Nephron (organoid): Measurements from ENCODE around the gene BTBD1.

Experiments
- H3K27ac Mint-ChIP-seq, 3 experiments: 2 replicates each; pipeline ENCODE4 v1.8.0; 2020; ENCODE audit warnings: mixed read lengths in 3 of 3, mild to moderate bottlenecking in 2 of 3, moderate library complexity in 1 of 3
- H3K27me3 Mint-ChIP-seq: 2 replicates; pipeline ENCODE4 v1.8.0; 2021; ENCODE audit warnings: low read depth, mild to moderate bottlenecking, moderate library complexity, mixed read lengths
- H3K36me3 Mint-ChIP-seq: 2 replicates; pipeline ENCODE4 v1.8.0; 2020; ENCODE audit warnings: low read depth, mixed read lengths
- H3K4me1 Mint-ChIP-seq: 2 replicates; pipeline ENCODE4 v1.8.0; 2020; ENCODE audit warnings: mixed read lengths
- H3K4me3 Mint-ChIP-seq, 3 experiments: 2 replicates each; pipeline ENCODE4 v1.8.0; 2020; ENCODE audit warnings: mild to moderate bottlenecking in 3 of 3, mixed read lengths in 3 of 3, moderate library complexity in 2 of 3
- H3K9me3 Mint-ChIP-seq: 2 replicates; pipeline ENCODE4 v1.8.0; 2020; ENCODE audit warnings: mixed read lengths
- CTCF ChIP-seq, 3 experiments: fragments of 200-600 bp; sonication (generic); IDR thresholded peaks; one replicate each; pipeline ENCODE4 v1.5.0; 2021; ENCODE audit warnings: antibody characterized with exemption in 3 of 3; ENCODE audit not compliant: unreplicated experiment in 3 of 3

The BTBD1 gene

DNA sequence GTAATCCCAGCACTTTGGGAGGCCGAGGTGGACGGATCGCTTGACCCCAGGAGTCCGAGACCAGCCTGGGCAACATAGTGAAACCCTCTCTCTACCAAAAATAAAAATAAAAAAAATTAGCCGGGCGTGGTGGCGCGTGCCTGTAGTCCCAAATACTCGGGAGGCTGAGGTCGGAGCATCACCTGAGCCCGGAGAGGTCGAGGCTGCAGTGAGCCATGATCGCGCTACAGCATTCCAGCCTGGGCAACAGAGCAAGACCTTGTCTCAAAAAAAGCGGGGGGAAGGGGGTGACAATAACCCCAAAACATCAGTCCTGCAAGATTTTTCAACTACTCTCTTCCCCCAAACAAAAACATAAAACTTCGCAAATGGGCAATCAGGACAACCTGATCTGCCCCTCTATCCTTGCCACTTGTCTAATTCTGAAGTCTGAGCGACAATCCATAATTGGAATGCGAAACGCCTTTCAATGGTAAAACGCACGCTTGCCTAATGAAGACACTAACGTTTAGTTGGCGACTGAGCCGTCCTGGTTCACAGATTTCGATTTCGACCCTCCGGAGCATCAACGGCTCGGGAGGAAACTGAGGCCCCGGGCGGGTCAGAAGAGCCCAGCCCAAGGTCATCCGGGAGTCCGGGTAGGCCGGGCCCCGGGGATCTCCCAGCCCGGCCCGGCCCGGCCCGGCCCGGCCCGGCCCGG is 868 bp downstream of the BTBD1 start:
- peaks cover 5% of the 10 kb centered on the region for H3K36me3 Mint-ChIP-seq
- peak overlapping the region; percentile 44 to 83 (median 62) for H3K27ac Mint-ChIP-seq
- peak overlapping the region in 2 of 3 experiments; percentile 83 to 88 for H3K4me3 Mint-ChIP-seq
- H3K9me3 Mint-ChIP-seq: no peaks in the 10 kb centered on the region
- no peak for TF ChIP-seq CTCF (IDR thresholded peaks at IDR 0.05; ENCODE audit: unreplicated experiment in 3 of 3)
- peaks cover 8% of the 10 kb centered on the region for H3K4me1 Mint-ChIP-seq
- H3K27me3 Mint-ChIP-seq: no peaks in the 10 kb centered on the region

GRCh38 chr15:83065431-83065830 is 1.6 kb downstream of the BTBD1 start:
- Mint-ChIP-seq H3K9me3 (no peaks in the 10 kb centered on the region), H3K27me3 (no peaks in the 10 kb centered on the region), H3K4me3 (peak overlapping the region in 2 of 3 experiments; percentile 83 to 88), H3K36me3 (peaks cover 5% of the 10 kb centered on the region), H3K27ac (peak overlapping the region; percentile 44 to 83 (median 53)), H3K4me1 (peaks cover 8% of the 10 kb centered on the region)
- TF ChIP-seq CTCF (IDR thresholded peaks at IDR 0.05; ENCODE audit: unreplicated experiment in 3 of 3): no peak

DNA sequence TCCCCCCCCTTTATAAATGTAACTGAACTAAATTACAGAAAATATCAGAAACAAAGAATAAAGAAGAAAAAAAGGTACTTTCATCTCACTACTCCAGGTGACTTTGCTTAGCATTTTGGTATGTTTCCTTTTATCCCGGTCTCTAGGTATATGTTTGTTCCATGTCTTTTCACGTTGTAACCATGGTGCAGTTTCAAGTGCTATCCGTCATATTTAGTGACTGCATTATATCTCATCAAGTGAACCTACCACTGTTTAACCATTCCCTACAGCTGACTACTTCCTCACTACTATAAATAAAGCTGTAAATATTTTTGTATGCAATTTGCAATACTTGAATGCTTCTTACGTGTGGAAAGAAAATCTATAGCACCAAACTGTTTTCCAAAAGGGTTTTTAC is 2.2 kb downstream of the BTBD1 start:
- no peaks in the 10 kb centered on the region for H3K27me3 Mint-ChIP-seq
- peaks cover 5% of the 10 kb centered on the region for H3K36me3 Mint-ChIP-seq
- peaks cover 8% of the 10 kb centered on the region for H3K4me1 Mint-ChIP-seq
- no peak for TF ChIP-seq CTCF (IDR thresholded peaks at IDR 0.05; ENCODE audit: unreplicated experiment in 3 of 3)
- peak overlapping the region in 2 of 3 experiments; percentile 83 to 88 for H3K4me3 Mint-ChIP-seq
- no peaks in the 10 kb centered on the region for H3K9me3 Mint-ChIP-seq
- H3K27ac Mint-ChIP-seq: peak overlapping the region in 2 of 3 experiments; percentile 13 to 44

- Mint-ChIP-seq H3K4me1 (peaks cover 8% of the 10 kb centered on the region), H3K4me3 (no peak overlapping the region), H3K27me3 (no peaks in the 10 kb centered on the region), H3K36me3 (peaks cover 8% of the 10 kb centered on the region), H3K9me3 (no peaks in the 10 kb centered on the region), H3K27ac (no peak overlapping the region)
- no peak for TF ChIP-seq CTCF (IDR thresholded peaks at IDR 0.05; ENCODE audit: unreplicated experiment in 3 of 3)
Measured at GRCh38 chr15:83063551-83063950, 3.5 kb downstream of the BTBD1 start.

DNA sequence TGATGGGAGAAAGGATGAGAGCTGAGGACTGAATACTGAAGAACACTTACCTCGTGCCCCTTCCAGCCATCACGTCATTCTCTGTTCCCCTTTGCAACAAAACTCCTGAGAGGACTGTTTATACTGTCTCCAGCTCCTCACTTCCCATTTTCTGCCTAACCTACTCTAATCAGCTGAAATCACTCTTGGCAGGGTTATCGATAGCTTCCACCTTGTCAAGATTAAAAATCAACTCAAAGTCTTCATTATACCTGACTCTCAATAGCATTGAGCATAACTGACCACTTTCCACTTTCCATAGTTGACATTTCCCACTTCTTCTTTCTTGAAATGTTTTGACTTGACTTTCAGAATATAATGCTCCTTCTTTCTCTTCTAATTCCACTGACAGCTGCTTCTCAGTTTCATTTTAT is 4.3 kb downstream of the BTBD1 start:
- Mint-ChIP-seq H3K27ac (no peak overlapping the region), H3K9me3 (no peaks in the 10 kb centered on the region), H3K27me3 (no peaks in the 10 kb centered on the region), H3K36me3 (peaks cover 9% of the 10 kb centered on the region), H3K4me3 (no peak overlapping the region), H3K4me1 (peaks cover 8% of the 10 kb centered on the region)
- TF ChIP-seq CTCF (IDR thresholded peaks at IDR 0.05; ENCODE audit: unreplicated experiment in 3 of 3): no peak

- H3K27ac Mint-ChIP-seq: no peak overlapping the region
- no peak overlapping the region for H3K4me3 Mint-ChIP-seq
- H3K36me3 Mint-ChIP-seq: peaks cover 15% of the 10 kb centered on the region
- no peak for TF ChIP-seq CTCF (IDR thresholded peaks at IDR 0.05; ENCODE audit: unreplicated experiment in 3 of 3)
- peaks cover 10% of the 10 kb centered on the region for H3K4me1 Mint-ChIP-seq
- no peaks in the 10 kb centered on the region for H3K27me3 Mint-ChIP-seq
- no peaks in the 10 kb centered on the region for H3K9me3 Mint-ChIP-seq
Measured at GRCh38 chr15:83061680-83062079, 5.4 kb downstream of the BTBD1 start.
